B cell (primary cell): ENCODE results near the gene NEO1. TPM values are rescaled to one million over a fixed set of nuclear protein-coding genes. Genes with fewer than 3 reads are reported as not detected.

Experiments used
- ATAC-seq: fragments of 200-7000 bp; cut with Tn5 transposase; one replicate; pipeline ENCODE4 v1.10.0; 2021; ENCODE audit warnings: low read depth, mild to moderate bottlenecking, moderate number of reproducible peaks, moderate library complexity
- CTCF ChIA-PET: fragments of 350-600 bp; sonication (Branson Sonifier 250); formaldehyde crosslinking; loops from one replicate; lab custom pipeline; 2021; ENCODE audit warnings: antibody characterized with exemption, inconsistent platforms; lab: Charles Lee
- POLR2A ChIA-PET: fragments of 350-600 bp; sonication (Branson Sonifier 250); formaldehyde crosslinking; loops from one replicate; lab custom pipeline; 2021; ENCODE audit warnings: antibody characterized with exemption; lab: Charles Lee
- DNase-seq: peaks from one replicate; pipeline ENCODE4 v3.0.0; 2013
- H2AFZ ChIP-seq: 2 replicates; pipeline ENCODE4 v1.6.1; 2012; ENCODE audit warnings: mild to moderate bottlenecking, low read depth, low read length; ENCODE audit not compliant: insufficient read depth, poor library complexity, severe bottlenecking
- H3K27ac ChIP-seq, 2 donors: 1 replicate in 1 of 2; 2 replicates in 1 of 2; pipeline ENCODE4 v1.5.1; 2012 to 2013; ENCODE audit warnings: low read length in 2 of 2, mild to moderate bottlenecking in 2 of 2, moderate library complexity in 1 of 2
- H3K27me3 ChIP-seq, 4 experiments: fragments of 200-600 bp in 1 of 4; sonication (generic) in 1 of 4; replicated peaks in 1 of 4; 1 replicate in 2 of 4; 2 replicates in 2 of 4; pipeline versions ENCODE4 v1.6.1 to v1.7.0; 2013 to 2016; ENCODE audit warnings: low read length in 3 of 4, mild to moderate bottlenecking in 2 of 4, mixed read lengths in 1 of 4, moderate library complexity in 1 of 4; ENCODE audit not compliant: insufficient read depth in 4 of 4, control insufficient read depth in 3 of 4; ENCODE audit errors: control extremely low read depth in 1 of 4
- H3K36me3 ChIP-seq, 2 experiments: replicated peaks in 1 of 2; 1 replicate in 1 of 2; 2 replicates in 1 of 2; pipeline versions ENCODE4 v1.6.1 to v1.7.1; 2013; ENCODE audit warnings: low read length in 1 of 2; ENCODE audit not compliant: insufficient read depth in 2 of 2, control insufficient read depth in 1 of 2; ENCODE audit errors: control extremely low read depth in 1 of 2, extremely low read depth in 1 of 2
- H3K4me1 ChIP-seq, 2 donors: fragments of 200-600 bp in 1 of 2; sonication (generic) in 1 of 2; 1 replicate in 1 of 2; 2 replicates in 1 of 2; pipeline versions ENCODE4 v1.5.1 to v1.6.1; 2013 to 2017; ENCODE audit warnings: low read length in 2 of 2; ENCODE audit not compliant: control insufficient read depth in 2 of 2, insufficient read depth in 2 of 2
- H3K4me2 ChIP-seq: replicated peaks from 2 replicates; pipeline ENCODE3; 2012; ENCODE audit warnings: mild to moderate bottlenecking, low read depth, low read length; ENCODE audit not compliant: poor library complexity, severe bottlenecking
- H3K4me3 ChIP-seq, 5 experiments: fragments of 200-600 bp in 1 of 5; sonication (generic) in 1 of 5; 1 replicate in 3 of 5; 2 replicates in 2 of 5; pipeline versions ENCODE4 v1.5.1 to v1.7.0; 2011 to 2016; ENCODE audit warnings: low read length in 4 of 5, mild to moderate bottlenecking in 4 of 5, low read depth in 2 of 5, control low read depth in 1 of 5, moderate library complexity in 1 of 5; ENCODE audit not compliant: insufficient read depth in 1 of 5; ENCODE audit errors: control extremely low read depth in 1 of 5, extremely low read depth in 1 of 5
- H3K79me2 ChIP-seq: fragments of 200-600 bp; sonication (generic); one replicate; pipeline ENCODE4 v1.6.0; 2016; ENCODE audit warnings: low read length; ENCODE audit not compliant: control insufficient read depth, insufficient read depth
- H3K9ac ChIP-seq: fragments of 200-600 bp; sonication (generic); 2 replicates; pipeline ENCODE4 v1.6.1; 2017; ENCODE audit warnings: mild to moderate bottlenecking, low read length, moderate library complexity
- H3K9me3 ChIP-seq, 3 donors: one replicate each; pipeline versions ENCODE4 v1.6.1 to v1.7.1; 2013; ENCODE audit warnings: low read length in 2 of 3; ENCODE audit not compliant: control insufficient read depth in 2 of 3, insufficient read depth in 1 of 3; ENCODE audit errors: control extremely low read depth in 1 of 3
- H4K20me1 ChIP-seq: 2 replicates; pipeline ENCODE4 v1.6.0; 2012; ENCODE audit warnings: mild to moderate bottlenecking, low read length; ENCODE audit not compliant: insufficient read depth, control insufficient read depth, poor library complexity, severe bottlenecking
- H3K27ac Mint-ChIP-seq: one replicate; pipeline ENCODE4 v1.8.0; 2021; ENCODE audit warnings: mixed read lengths
- H3K27me3 Mint-ChIP-seq: one replicate; pipeline ENCODE4 v1.8.0; 2021; ENCODE audit warnings: mixed read lengths
- H3K4me1 Mint-ChIP-seq: one replicate; pipeline ENCODE4 v1.8.0; 2021; ENCODE audit warnings: mixed read lengths
- H3K4me3 Mint-ChIP-seq: one replicate; pipeline ENCODE4 v1.8.0; 2021; ENCODE audit warnings: mixed read lengths
- H3K9me3 Mint-ChIP-seq: one replicate; pipeline ENCODE4 v1.8.0; 2022; ENCODE audit warnings: mixed read lengths; ENCODE audit not compliant: insufficient read depth
- EZH2 ChIP-seq: IDR thresholded peaks from 2 replicates; pipeline ENCODE4 v1.6.1; 2012; ENCODE audit warnings: borderline replicate concordance, low read depth, mild to moderate bottlenecking, moderate library complexity, low read length; ENCODE audit not compliant: insufficient read depth, poor library complexity, severe bottlenecking
- WGBS: methylation state at CpG from one replicate; pipeline ENCODE4 v1.1.5; 2013; ENCODE audit warnings: missing lambda C conversion rate; ENCODE audit not compliant: insufficient coverage; 5-methylcytosine and 5-hydroxymethylcytosine counted together
- intact Hi-C: fragments of 100-400 bp; cut with micrococcal nuclease; formaldehyde crosslinking; loops from one replicate; pipeline ENCODE4 v1.10.0; 2022
- polyA plus RNA-seq: library from polyadenylated mRNA; depleted of rRNA; stranded (reverse); fragments of >200 nt; gene quantifications from 2 replicates; pipeline ENCODE4 v1.2.3, GENCODE V29; 2012
- total RNA-seq, 2 donors: library from RNA; stranded (reverse); fragments of 120-200 nt in 1 of 2; gene quantifications; 1 replicate in 1 of 2; 2 replicates in 1 of 2; pipeline versions ENCODE4 v1.2.3 to v1.2.4, GENCODE V29; 2013 to 2022
- TF ChIP-seq, protein P1 (sequence below): fragments of 200-600 bp; IDR thresholded peaks from one replicate; pipeline ENCODE4 v1.8.0; 2022; ENCODE audit warnings: antibody characterized with exemption, mild to moderate bottlenecking

Gene NEO1
- total and polyA plus RNA-seq, 2 donors (not counting 1 experiment from before 2014, with no cell fraction given): 1.3 to 3.9 TPM

DNA sequence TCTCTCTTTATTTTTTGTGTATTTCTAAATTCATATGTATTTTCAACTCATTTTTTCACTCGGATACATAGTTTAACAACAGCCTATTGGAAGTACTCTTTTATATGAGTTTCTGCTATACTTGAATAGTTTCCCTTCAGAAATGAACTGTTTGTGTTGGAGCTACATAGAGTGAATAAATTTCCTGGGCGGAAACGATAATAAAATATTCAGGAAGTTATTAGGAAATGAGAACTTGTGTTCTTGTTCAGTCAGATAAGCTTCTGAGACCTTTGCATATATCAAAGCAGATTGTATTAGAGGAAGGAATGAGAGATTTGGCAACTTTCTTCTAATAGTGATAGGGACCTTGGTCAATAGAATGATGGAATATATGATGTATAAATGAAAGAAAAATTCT lies 27.3 kb downstream of the NEO1 start:
- Histone ChIP-seq H3K4me2 (no peak overlapping the region), H3K36me3 (no peaks in the 10 kb centered on the region), H3K9me3 (no peaks in the 10 kb centered on the region), H3K27me3 (peaks cover 0 to 4% (median 0%) of the 10 kb centered on the region in 4 experiments), H3K4me1 (no peaks in the 10 kb centered on the region), H3K4me3 (no peak overlapping the region), H4K20me1 (no peaks in the 10 kb centered on the region), H2AFZ (no peak overlapping the region), H3K9ac (no peak overlapping the region), H3K27ac (no peak overlapping the region), H3K79me2 (no peaks in the 10 kb centered on the region)
- H3K27me3 Mint-ChIP-seq: peaks cover 12% of the 10 kb centered on the region
- DNase-seq: no peak
- POLR2A ChIA-PET: no interaction called here
- H3K4me3 Mint-ChIP-seq: no peak overlapping the region
- CTCF ChIA-PET: interaction anchor here (3.9 kb wide), 1 partner anchor 358 kb away, joined by 28 read pairs; no protein-coding TSS in a partner anchor
- no peak for ATAC-seq
- H3K9me3 Mint-ChIP-seq: no peaks in the 10 kb centered on the region
- intact Hi-C loops: no loop called here
- TF ChIP-seq, protein P1, sequence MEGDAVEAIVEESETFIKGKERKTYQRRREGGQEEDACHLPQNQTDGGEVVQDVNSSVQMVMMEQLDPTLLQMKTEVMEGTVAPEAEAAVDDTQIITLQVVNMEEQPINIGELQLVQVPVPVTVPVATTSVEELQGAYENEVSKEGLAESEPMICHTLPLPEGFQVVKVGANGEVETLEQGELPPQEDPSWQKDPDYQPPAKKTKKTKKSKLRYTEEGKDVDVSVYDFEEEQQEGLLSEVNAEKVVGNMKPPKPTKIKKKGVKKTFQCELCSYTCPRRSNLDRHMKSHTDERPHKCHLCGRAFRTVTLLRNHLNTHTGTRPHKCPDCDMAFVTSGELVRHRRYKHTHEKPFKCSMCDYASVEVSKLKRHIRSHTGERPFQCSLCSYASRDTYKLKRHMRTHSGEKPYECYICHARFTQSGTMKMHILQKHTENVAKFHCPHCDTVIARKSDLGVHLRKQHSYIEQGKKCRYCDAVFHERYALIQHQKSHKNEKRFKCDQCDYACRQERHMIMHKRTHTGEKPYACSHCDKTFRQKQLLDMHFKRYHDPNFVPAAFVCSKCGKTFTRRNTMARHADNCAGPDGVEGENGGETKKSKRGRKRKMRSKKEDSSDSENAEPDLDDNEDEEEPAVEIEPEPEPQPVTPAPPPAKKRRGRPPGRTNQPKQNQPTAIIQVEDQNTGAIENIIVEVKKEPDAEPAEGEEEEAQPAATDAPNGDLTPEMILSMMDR: no peak
- no peak for TF ChIP-seq EZH2
- H3K4me1 Mint-ChIP-seq: no peaks in the 10 kb centered on the region
- no peak overlapping the region for H3K27ac Mint-ChIP-seq
- no CpG with 5 or more reads among the region's 3 CpGs for WGBS

DNA sequence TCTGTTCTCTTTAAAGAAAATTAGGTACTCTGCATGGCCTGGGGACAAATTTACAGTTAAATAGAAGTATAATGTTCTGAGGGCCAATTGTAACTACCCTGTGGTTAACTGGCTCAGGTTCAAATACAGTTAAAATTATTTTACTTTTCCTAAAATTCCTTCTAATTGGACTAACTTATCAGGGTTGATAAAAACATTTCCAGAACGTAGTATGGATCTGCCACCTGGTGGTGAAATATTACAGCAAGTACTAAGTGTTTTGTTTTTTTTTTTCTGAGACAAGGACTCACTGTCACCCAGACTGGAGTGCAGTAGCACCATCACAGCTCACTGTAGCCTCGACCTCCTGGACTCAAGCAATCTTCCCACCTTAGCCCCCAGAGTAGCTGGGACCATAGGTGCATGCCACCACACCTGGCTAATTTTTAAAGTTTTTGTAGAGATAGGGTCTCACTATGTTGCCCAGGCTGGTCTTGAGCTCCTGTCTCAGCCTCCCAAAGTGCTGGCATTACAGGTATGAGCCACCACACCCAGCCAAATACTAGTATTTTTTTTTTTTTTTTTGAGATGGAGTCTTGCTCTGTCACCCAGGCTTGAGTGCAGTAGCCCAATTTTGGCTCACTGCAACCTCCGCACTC lies 29.2 kb downstream of the NEO1 start:
- no peak overlapping the region for H3K27ac ChIP-seq
- H3K4me1 ChIP-seq: no peaks in the 10 kb centered on the region
- intact Hi-C loops: loop anchor here (1.0 to 10.0 kb wide), 2 partner anchors 285 to 767 kb away; no protein-coding TSS in a partner anchor
- peak; percentile 53 for DNase-seq
- H3K4me2 ChIP-seq: no peak overlapping the region
- no CpG with 5 or more reads among the region's 3 CpGs for WGBS
- Mint-ChIP-seq H3K4me1 (no peaks in the 10 kb centered on the region), H3K27me3 (peaks cover 12% of the 10 kb centered on the region), H3K27ac (no peak overlapping the region), H3K9me3 (no peaks in the 10 kb centered on the region), H3K4me3 (no peak overlapping the region)
- H3K27me3 ChIP-seq: peaks cover 0 to 4% (median 0%) of the 10 kb centered on the region in 4 experiments
- no peaks in the 10 kb centered on the region for H3K79me2 ChIP-seq
- no peak overlapping the region for H3K4me3 ChIP-seq
- ChIA-PET CTCF (interaction anchor here (0.7 to 2.7 kb wide), 8 partner anchors 55 to 738 kb away, joined by 3 to 25 read pairs (median 4); no protein-coding TSS in a partner anchor), POLR2A (no interaction called here)
- H3K36me3 ChIP-seq: no peaks in the 10 kb centered on the region
- ATAC-seq: no peak
- H3K9me3 ChIP-seq: peaks cover 0 to 2% (median 0%) of the 10 kb centered on the region in 3 donors
- TF ChIP-seq, protein P1: peak; percentile 69
- TF ChIP-seq EZH2: no peak
- H4K20me1 ChIP-seq: no peaks in the 10 kb centered on the region
- H2AFZ ChIP-seq: no peak overlapping the region
- no peak overlapping the region for H3K9ac ChIP-seq
